IMR-90 (cell line): ENCODE results near the gene BNIP5. TPM values are rescaled to one million over a fixed set of nuclear protein-coding genes. Genes with fewer than 3 reads are reported as not detected.

ENCODE experiments used
- ATAC-seq: fragments of 200-7000 bp; cut with Tn5 transposase; 2 replicates; pipeline ENCODE4 v1.9.1; 2020; ENCODE audit warnings: low read depth, mild to moderate bottlenecking, moderate library complexity
- BruUV-seq: library from RNA; stranded (reverse); fragments of 400-500 nt; replicated peaks from 2 replicates; lab custom pipeline; 2021; lab: Mats Ljungman, UMichigan
- CTCF ChIA-PET: fragments of 300-600 bp; formaldehyde crosslinking; extraction: SDS; loops from one replicate; lab custom pipeline; 2021; ENCODE audit warnings: antibody characterized with exemption; lab: Yijun Ruan, JAX
- POLR2A ChIA-PET: fragments of 300-600 bp; sonication (Branson Sonifier 250); formaldehyde crosslinking; loops from one replicate; lab custom pipeline; 2022; ENCODE audit warnings: antibody characterized with exemption; ENCODE audit not compliant: unreplicated experiment; lab: Charles Lee
- DNase-seq: peaks from one replicate; pipeline ENCODE4 v3.0.0; 2013
- H2AFZ ChIP-seq: replicated peaks from 2 replicates; pipeline ENCODE3; 2013; ENCODE audit warnings: low read length, mild to moderate bottlenecking; ENCODE audit not compliant: poor library complexity
- H2AK5ac ChIP-seq: 2 replicates; pipeline ENCODE4 v1.6.1; 2013; ENCODE audit warnings: low read depth, low read length, inconsistent platforms
- H2AK9ac ChIP-seq: replicated peaks from 2 replicates; pipeline ENCODE3; 2013; ENCODE audit warnings: mild to moderate bottlenecking, low read depth, low read length, moderate library complexity; ENCODE audit not compliant: poor library complexity
- H2BK120ac ChIP-seq: 2 replicates; pipeline ENCODE4 v1.6.1; 2013; ENCODE audit warnings: low read depth, low read length, inconsistent platforms
- H2BK15ac ChIP-seq: 3 replicates; pipeline ENCODE4 v1.6.1; 2013; ENCODE audit warnings: low read depth, low read length, inconsistent platforms
- H2BK20ac ChIP-seq: 2 replicates; pipeline ENCODE4 v1.6.1; 2013; ENCODE audit warnings: low read depth, mild to moderate bottlenecking, inconsistent platforms, low read length, moderate library complexity
- H2BK5ac ChIP-seq: 2 replicates; pipeline ENCODE4 v1.6.1; 2013; ENCODE audit warnings: mild to moderate bottlenecking, low read depth, low read length, inconsistent platforms; ENCODE audit not compliant: poor library complexity, severe bottlenecking
- H3K14ac ChIP-seq: replicated peaks from 2 replicates; pipeline ENCODE4 v1.6.1; 2013; ENCODE audit warnings: low read depth, low read length, inconsistent platforms
- H3K18ac ChIP-seq: 2 replicates; pipeline ENCODE4 v1.6.1; 2013; ENCODE audit warnings: low read depth, low read length, control low read depth
- H3K23ac ChIP-seq: 2 replicates; pipeline ENCODE4 v1.6.1; 2013; ENCODE audit warnings: low read depth, low read length, inconsistent platforms
- H3K27ac ChIP-seq: 2 replicates; pipeline ENCODE4 v1.5.1; 2013; ENCODE audit warnings: mild to moderate bottlenecking, control low read depth, low read length; ENCODE audit not compliant: insufficient read depth
- H3K27me3 ChIP-seq: 2 replicates; pipeline ENCODE4 v1.6.1; 2013; ENCODE audit warnings: low read length; ENCODE audit not compliant: control insufficient read depth, insufficient read depth
- H3K36me3 ChIP-seq: 2 replicates; pipeline ENCODE4 v1.6.1; 2013; ENCODE audit warnings: low read length, mixed read lengths; ENCODE audit not compliant: control insufficient read depth, insufficient read depth
- H3K4ac ChIP-seq: 2 replicates; pipeline ENCODE4 v1.6.1; 2013; ENCODE audit warnings: low read depth, low read length, inconsistent platforms
- H3K4me1 ChIP-seq: 2 replicates; pipeline ENCODE4 v1.6.1; 2013; ENCODE audit warnings: low read length, mixed read lengths; ENCODE audit not compliant: control insufficient read depth, insufficient read depth
- H3K4me2 ChIP-seq: 2 replicates; pipeline ENCODE4 v1.6.1; 2013; ENCODE audit warnings: low read depth, mild to moderate bottlenecking, control low read depth, low read length, moderate library complexity
- H3K4me3 ChIP-seq: 2 replicates; pipeline ENCODE4 v1.5.1; 2013; ENCODE audit warnings: low read depth, mild to moderate bottlenecking, control low read depth, low read length, moderate library complexity; ENCODE audit not compliant: insufficient read depth
- H3K56ac ChIP-seq: 2 replicates; pipeline ENCODE4 v1.6.1; 2013; ENCODE audit warnings: low read length, inconsistent platforms; ENCODE audit not compliant: insufficient read depth; ENCODE audit errors: extremely low read depth
- H3K79me1 ChIP-seq, 2 experiments: 2 replicates each; pipeline ENCODE4 v1.6.1; 2013; ENCODE audit warnings: low read length in 2 of 2, inconsistent platforms in 1 of 2, low read depth in 1 of 2
- H3K9ac ChIP-seq: 2 replicates; pipeline ENCODE4 v1.6.1; 2013; ENCODE audit warnings: low read depth, low read length, control low read depth
- H3K9me1 ChIP-seq: 2 replicates; pipeline ENCODE4 v1.6.1; 2013; ENCODE audit warnings: low read length, inconsistent platforms; ENCODE audit not compliant: insufficient read depth
- H3K9me3 ChIP-seq: 2 replicates; pipeline ENCODE4 v1.6.1; 2013; ENCODE audit warnings: low read length; ENCODE audit not compliant: control insufficient read depth, insufficient read depth
- H4K20me1 ChIP-seq: 2 replicates; pipeline ENCODE4 v1.6.1; 2013; ENCODE audit warnings: low read length, inconsistent platforms; ENCODE audit not compliant: insufficient read depth
- H4K5ac ChIP-seq: 2 replicates; pipeline ENCODE4 v1.6.1; 2013; ENCODE audit warnings: mild to moderate bottlenecking, low read depth, low read length, control low read depth
- H4K8ac ChIP-seq, 2 experiments: 2 replicates each; pipeline ENCODE4 v1.6.1; 2013; ENCODE audit warnings: low read depth in 2 of 2, low read length in 2 of 2, control low read depth in 1 of 2, inconsistent platforms in 1 of 2
- H4K91ac ChIP-seq: 2 replicates; pipeline ENCODE4 v1.6.1; 2013; ENCODE audit warnings: low read depth, low read length, inconsistent platforms; ENCODE audit not compliant: insufficient read depth
- BHLHE40 ChIP-seq: fragments of 150-350 bp; IDR thresholded peaks from 2 replicates; pipeline ENCODE4 v1.6.1; 2016; ENCODE audit warnings: mild to moderate bottlenecking, low read depth, low read length
- CHD1 ChIP-seq: IDR thresholded peaks from 2 replicates; pipeline ENCODE4 v1.6.1; 2012; ENCODE audit warnings: low read depth, low read length, improper control_type of control experiment
- ELK1 ChIP-seq: fragments of 150-350 bp; IDR thresholded peaks from 2 replicates; pipeline ENCODE4 v1.6.1; 2016; ENCODE audit warnings: low read depth, mild to moderate bottlenecking, low read length, moderate library complexity, borderline replicate concordance
- FOS ChIP-seq: fragments of 150-350 bp; IDR thresholded peaks from 2 replicates; pipeline ENCODE4 v1.6.1; 2016; ENCODE audit warnings: low read depth, low read length
- MAFK ChIP-seq: IDR thresholded peaks from 2 replicates; pipeline ENCODE4 v1.6.1; 2012; ENCODE audit warnings: low read depth, low read length, improper control_type of control experiment
- MAZ ChIP-seq: IDR thresholded peaks from 2 replicates; pipeline ENCODE4 v1.6.1; 2012; ENCODE audit warnings: low read depth, mild to moderate bottlenecking, low read length, improper control_type of control experiment, moderate library complexity, borderline replicate concordance
- MXI1 ChIP-seq: IDR thresholded peaks from 2 replicates; pipeline ENCODE4 v1.6.1; 2012; ENCODE audit warnings: low read depth, mild to moderate bottlenecking, low read length, moderate library complexity, borderline replicate concordance
- NFE2L2 ChIP-seq: fragments of 150-350 bp; IDR thresholded peaks from 2 replicates; pipeline ENCODE4 v1.6.1; 2016; ENCODE audit warnings: low read depth, mild to moderate bottlenecking, low read length
- POLR2A ChIP-seq: IDR thresholded peaks from 2 replicates; pipeline ENCODE4 v1.6.1; 2012; ENCODE audit warnings: mild to moderate bottlenecking, low read depth, low read length
- RAD21 ChIP-seq: IDR thresholded peaks from 2 replicates; pipeline ENCODE4 v1.6.1; 2012; ENCODE audit warnings: low read length, improper control_type of control experiment
- RCOR1 ChIP-seq: IDR thresholded peaks from 2 replicates; pipeline ENCODE4 v1.6.1; 2012; ENCODE audit warnings: mild to moderate bottlenecking, low read length, improper control_type of control experiment; ENCODE audit not compliant: insufficient replicate concordance
- RFX5 ChIP-seq: IDR thresholded peaks from 2 replicates; pipeline ENCODE4 v1.8.0; 2012; ENCODE audit warnings: low read depth, mild to moderate bottlenecking, low read length, moderate library complexity
- WGBS, 2 experiments: methylation state at CpG; one replicate each; pipeline versions ENCODE4 v1.1.5 to v1.1.7; 2013; ENCODE audit warnings: missing lambda C conversion rate in 2 of 2; ENCODE audit not compliant: insufficient read length in 1 of 2; ENCODE audit errors: extremely low coverage in 2 of 2; 5-methylcytosine and 5-hydroxymethylcytosine counted together
- dilution Hi-C: fragments of 300-500 bp; cut with HindIII; formaldehyde crosslinking; loops from one replicate; pipeline ENCODE4 v1.14.3; 2018; ENCODE audit warnings: low sequenced_read_pairs; ENCODE audit not compliant: unreplicated experiment
- in situ Hi-C: fragments of 300-500 bp; cut with MboI; formaldehyde crosslinking; loops from 3 replicates; pipeline ENCODE4 v1.14.3; 2019; ENCODE audit warnings: low sequenced_read_pairs, inconsistent platforms, mixed read lengths
- intact Hi-C: fragments of 100-400 bp; cut with micrococcal nuclease; formaldehyde crosslinking; loops from 2 replicates; pipeline ENCODE4 v1.10.0; 2022
- polyA plus RNA-seq, 3 experiments: library from polyadenylated mRNA; depleted of rRNA; stranded (reverse); fragments of >200 nt; gene quantifications; 2 replicates each; pipeline ENCODE4 v1.2.3, GENCODE V29; 2012; ENCODE audit warnings: low replicate concordance in 1 of 3
- total RNA-seq: library from RNA; depleted of rRNA; stranded (reverse); fragments of >200 nt; gene quantifications from 2 replicates; pipeline ENCODE4 v1.2.3, GENCODE V29; 2012
- TF ChIP-seq, protein P1 (sequence below): fragments of 150-350 bp; IDR thresholded peaks from 2 replicates; pipeline ENCODE4 v1.6.1; 2017; ENCODE audit warnings: mild to moderate bottlenecking, antibody characterized with exemption, low read length, low read depth

BNIP5 gene
- total and polyA plus RNA-seq, 2 of the 4 experiments (the other 2 are of a cell fraction): not detected

DNA sequence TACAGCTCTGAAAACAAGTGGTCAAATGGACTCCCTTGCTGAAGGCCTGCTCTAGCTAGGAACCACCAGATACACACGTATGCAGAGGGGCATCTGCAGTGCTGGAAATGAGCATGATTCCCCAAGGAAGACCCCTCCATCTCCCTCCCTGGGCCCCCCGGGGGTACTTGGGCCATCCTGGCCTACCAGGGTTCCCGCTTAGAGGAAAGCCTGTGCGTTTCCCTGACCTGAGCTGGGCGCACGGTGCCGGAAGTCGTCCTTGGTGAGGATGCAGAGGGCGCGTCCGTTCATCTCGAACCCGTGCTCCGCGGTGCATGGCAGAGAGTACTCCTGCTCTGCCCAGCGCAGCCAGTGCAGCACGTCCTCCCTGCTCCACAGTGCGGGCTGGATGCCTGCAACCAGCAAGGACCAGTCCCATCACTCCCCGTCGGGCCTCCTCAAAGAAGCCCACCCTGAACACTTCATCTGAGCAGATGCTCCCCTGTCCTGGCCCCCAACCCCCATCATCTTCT is 39.0 kb upstream of the BNIP5 start:
- Histone ChIP-seq H3K9ac (no peak overlapping the region), H3K4ac (no peak overlapping the region), H3K14ac (no peak overlapping the region), H2BK5ac (no peak overlapping the region), H3K4me1 (no peaks in the 10 kb centered on the region), H2AFZ (no peak overlapping the region), H2AK9ac (no peak overlapping the region), H3K56ac (no peak overlapping the region), H2BK20ac (no peak overlapping the region), H3K27ac (no peak overlapping the region), H3K9me1 (no peaks in the 10 kb centered on the region), H2BK15ac (no peak overlapping the region), H4K8ac (no peak overlapping the region), H3K4me2 (no peak overlapping the region), H3K9me3 (no peaks in the 10 kb centered on the region), H3K18ac (no peak overlapping the region), H2AK5ac (no peak overlapping the region), H3K27me3 (peaks cover 35% of the 10 kb centered on the region), H2BK120ac (no peak overlapping the region), H3K36me3 (no peaks in the 10 kb centered on the region), H4K20me1 (no peaks in the 10 kb centered on the region), H3K79me1 (no peaks in the 10 kb centered on the region), H4K91ac (no peak overlapping the region), H3K4me3 (no peak overlapping the region), H4K5ac (no peak overlapping the region), H3K23ac (no peak overlapping the region)
- in situ Hi-C loops (no loop called here), intact Hi-C loops (no loop called here), dilution Hi-C loops (no loop called here)
- ChIA-PET CTCF (no interaction called here), POLR2A (no interaction called here)
- BruUV-seq: no TSS peak
- DNase-seq (no peak), ATAC-seq (no peak)
- TF ChIP-seq CHD1 (no peak), RCOR1 (no peak), RFX5 (no peak), NFE2L2 (no peak), MAFK (no peak), POLR2A (no peak), MXI1 (no peak), BHLHE40 (no peak), RAD21 (no peak), MAZ (no peak), FOS (no peak), ELK1 (no peak)
- TF ChIP-seq, protein P1, sequence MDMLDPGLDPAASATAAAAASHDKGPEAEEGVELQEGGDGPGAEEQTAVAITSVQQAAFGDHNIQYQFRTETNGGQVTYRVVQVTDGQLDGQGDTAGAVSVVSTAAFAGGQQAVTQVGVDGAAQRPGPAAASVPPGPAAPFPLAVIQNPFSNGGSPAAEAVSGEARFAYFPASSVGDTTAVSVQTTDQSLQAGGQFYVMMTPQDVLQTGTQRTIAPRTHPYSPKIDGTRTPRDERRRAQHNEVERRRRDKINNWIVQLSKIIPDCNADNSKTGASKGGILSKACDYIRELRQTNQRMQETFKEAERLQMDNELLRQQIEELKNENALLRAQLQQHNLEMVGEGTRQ: no peak
- 79% methylated on average over 18 of the region's 20 CpGs; no CpG with 5 or more reads in 1 of the 2 experiments for WGBS, 2 experiments
